Stomach (tissue), 9 donors: ENCODE measurements around the gene CDC5L. TPM values are rescaled to one million over a fixed set of nuclear protein-coding genes. Genes with fewer than 3 reads are reported as not detected.

ENCODE experiments used
- DNase-seq, 2 donors: peaks; one replicate each; pipeline versions ENCODE4 v3.0.0 to v3.0.0-alpha.2; 2013 to 2019
- H3K27ac ChIP-seq, 5 donors: fragments of 200-600 bp in 4 of 5; sonication (generic) in 4 of 5; one replicate each; pipeline ENCODE4 v1.5.1; 2013 to 2019; ENCODE audit warnings: mild to moderate bottlenecking in 1 of 5, moderate library complexity in 1 of 5
- H3K27me3 ChIP-seq, 3 donors: fragments of 200-600 bp; sonication (generic); one replicate each; pipeline ENCODE4 v1.5.1; 2017 to 2019; ENCODE audit warnings: mixed run types in 1 of 3
- H3K36me3 ChIP-seq, 4 donors: fragments of 200-600 bp; sonication (generic); 1 replicate in 3 of 4; 2 replicates in 1 of 4; pipeline ENCODE4 v1.5.1; 2016 to 2019
- H3K4me1 ChIP-seq, 4 donors: fragments of 200-600 bp; sonication (generic); one replicate each; pipeline ENCODE4 v1.5.1; 2016 to 2019
- H3K4me3 ChIP-seq, 4 donors: fragments of 200-600 bp; sonication (generic) in 3 of 4; one replicate each; pipeline ENCODE4 v1.5.1; 2016 to 2019; ENCODE audit warnings: mild to moderate bottlenecking in 1 of 4
- H3K9me3 ChIP-seq, 4 donors: fragments of 200-600 bp; sonication (generic); one replicate each; pipeline ENCODE4 v1.5.1; 2016 to 2019
- CTCF ChIP-seq, 7 experiments: fragments of 450-650 bp in 4 of 7; fragments of 200-600 bp in 3 of 7; sonication (generic) in 3 of 7; IDR thresholded peaks; one replicate each; pipeline ENCODE4 v1.5.1; 2016 to 2019; ENCODE audit warnings: antibody characterized with exemption in 7 of 7, control low read depth in 2 of 7, mild to moderate bottlenecking in 1 of 7
- EP300 ChIP-seq: sonication (generic); formaldehyde crosslinking; IDR thresholded peaks from one replicate; pipeline ENCODE4 v1.6.1; 2017; ENCODE audit warnings: antibody characterized with exemption
- POLR2A ChIP-seq, 4 donors: fragments of 450-650 bp; IDR thresholded peaks; one replicate each; pipeline ENCODE4 v1.6.1; 2016; ENCODE audit warnings: antibody characterized with exemption in 4 of 4, control low read depth in 2 of 4, mild to moderate bottlenecking in 1 of 4, moderate library complexity in 1 of 4
- POLR2AphosphoS5 ChIP-seq, 3 donors: sonication (generic); formaldehyde crosslinking; IDR thresholded peaks; one replicate each; pipeline ENCODE4 v1.6.1; 2016; ENCODE audit warnings: antibody characterized with exemption in 3 of 3
- WGBS, 5 donors: extraction: QIAGEN DNeasy Blood & Tissue Kit in 3 of 5; methylation state at CpG; one replicate each; pipeline versions ENCODE4 v1.1.5 to v1.1.7; 2013 to 2018; 5-methylcytosine and 5-hydroxymethylcytosine counted together
- intact Hi-C: fragments of 100-400 bp; cut with DNase I; formaldehyde crosslinking; loops from one replicate; pipeline ENCODE4 v1.15.1; 2023; ENCODE audit warnings: low total_unique reads
- polyA plus RNA-seq, 3 donors: library from polyadenylated mRNA; stranded (reverse); fragments of 200-250 nt; gene quantifications; one replicate each; pipeline ENCODE4 v1.2.3, GENCODE V29; 2013
- total RNA-seq, 5 donors: library from RNA; depleted of rRNA; stranded (reverse); fragments of >200 nt; gene quantifications; one replicate each; pipeline versions ENCODE4 v1.1.0 to v1.2.3, GENCODE V29; 2014 to 2016
- donor health status: healthy with polysubstance abuse.
- donor health status: Bipolar disorder and iron deficiency.
- donor health status: healthy.

Gene CDC5L
- total and polyA plus RNA-seq, 8 donors, result 4.9 to 29.2 (median 8.2) TPM

DNA sequence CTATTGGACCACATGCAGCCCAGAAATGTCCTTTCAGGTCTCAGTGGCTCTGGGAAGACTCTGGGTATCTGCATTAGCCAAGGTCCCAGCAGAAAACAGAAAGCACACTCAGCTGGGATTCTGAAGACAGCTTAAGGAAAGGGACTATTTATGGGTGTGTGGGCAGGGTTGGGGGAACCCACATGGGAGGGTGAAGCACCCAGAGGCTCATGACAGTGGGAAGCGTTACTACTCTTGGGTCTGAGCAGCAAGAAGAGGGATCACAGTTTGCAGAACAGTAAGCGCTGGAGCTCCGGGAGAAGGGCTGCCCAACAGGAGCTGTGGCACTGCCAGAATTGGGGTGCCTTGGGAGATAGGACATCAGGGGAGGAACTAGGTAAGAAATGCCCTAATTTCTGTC, 12.4 kb upstream of the CDC5L start:
- H3K4me3 ChIP-seq, result no peak overlapping the region
- no peaks in the 10 kb centered on the region for H3K9me3 ChIP-seq
- TF ChIP-seq POLR2A (IDR thresholded peaks at IDR 0.05), result no peak
- TF ChIP-seq CTCF (IDR thresholded peaks at IDR 0.05), result no peak
- TF ChIP-seq EP300, result no peak
- TF ChIP-seq POLR2AphosphoS5 (IDR thresholded peaks at IDR 0.05), result no peak
- no peaks in the 10 kb centered on the region for H3K4me1 ChIP-seq
- no peaks in the 10 kb centered on the region for H3K36me3 ChIP-seq
- no peak for DNase-seq
- intact Hi-C loops, result no loop called here
- 86 to 91% (median 89%) methylated on average over 3 of the region's 3 CpGs for WGBS, 5 donors
- H3K27ac ChIP-seq, result no peak overlapping the region
- H3K27me3 ChIP-seq, result peaks cover 0 to 11% (median 0%) of the 10 kb centered on the region in 3 donors

- no peak for DNase-seq
- intact Hi-C loops, result no loop called here
- 78 to 96% (median 92%) methylated on average over 3 of the region's 3 CpGs for WGBS, 5 donors
Measured at GRCh38 chr6:44377484-44377883, 10.0 kb upstream of the CDC5L start.

DNA sequence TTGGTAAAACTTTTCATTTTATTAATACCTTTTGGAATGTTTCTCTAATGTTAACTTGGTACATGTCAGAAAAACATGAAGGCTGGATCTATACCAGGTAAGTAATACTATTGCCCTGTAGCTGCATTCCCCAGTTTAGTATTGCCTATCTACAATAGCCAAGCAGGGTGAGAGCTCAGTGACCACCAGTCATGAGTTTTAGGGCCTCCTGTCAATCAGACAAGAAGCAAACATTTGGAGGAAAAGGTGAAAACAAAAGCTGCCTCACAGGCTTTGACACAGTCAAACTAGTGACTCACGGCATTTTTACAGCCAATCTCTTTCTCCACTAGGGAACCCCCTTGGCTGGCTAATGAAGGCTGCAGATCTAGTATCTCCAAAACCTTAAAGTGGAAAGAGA, 9.5 kb upstream of the CDC5L start:
- intact Hi-C loops, result no loop called here

More at GRCh38 chr6:44377484-44377883, 10.0 kb upstream of the CDC5L start:
- no peaks in the 10 kb centered on the region for H3K36me3 ChIP-seq
- H3K27me3 ChIP-seq, result peaks cover 0 to 11% (median 0%) of the 10 kb centered on the region in 3 donors
- no peak overlapping the region for H3K27ac ChIP-seq
- H3K9me3 ChIP-seq, result no peaks in the 10 kb centered on the region
- no peaks in the 10 kb centered on the region for H3K4me1 ChIP-seq
- no peak overlapping the region for H3K4me3 ChIP-seq
- TF ChIP-seq CTCF (IDR thresholded peaks at IDR 0.05) (no peak), POLR2A (IDR thresholded peaks at IDR 0.05) (no peak), EP300 (no peak), POLR2AphosphoS5 (IDR thresholded peaks at IDR 0.05) (no peak)

DNA sequence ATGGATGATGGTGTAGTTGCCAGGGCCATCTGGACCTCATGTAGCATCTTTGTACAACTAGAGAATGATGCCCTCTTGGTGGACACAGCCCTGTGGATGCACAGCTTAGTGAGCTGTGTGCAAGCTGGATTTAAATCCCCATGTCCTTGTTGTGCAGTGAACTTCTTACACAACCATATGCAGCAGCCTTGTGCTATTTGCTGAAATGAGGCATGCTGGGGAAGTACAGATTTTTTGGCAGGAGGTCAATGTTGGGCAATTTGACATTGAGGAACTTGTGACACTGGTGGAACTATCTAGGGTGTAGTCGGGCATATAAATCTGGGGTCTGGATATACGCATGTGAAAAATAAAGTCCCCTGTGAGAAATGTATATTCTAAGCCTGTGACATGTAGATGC, 5.8 kb upstream of the CDC5L start:
- Histone ChIP-seq H3K36me3 (no peaks in the 10 kb centered on the region), H3K9me3 (no peaks in the 10 kb centered on the region), H3K4me1 (peaks cover 6 to 10% (median 10%) of the 10 kb centered on the region in 4 donors), H3K4me3 (no peak overlapping the region), H3K27me3 (no peaks in the 10 kb centered on the region), H3K27ac (no peak overlapping the region)
- peak in 1 of 2 donors; percentile 31 for DNase-seq
- TF ChIP-seq CTCF (IDR thresholded peaks at IDR 0.05) (no peak), POLR2AphosphoS5 (IDR thresholded peaks at IDR 0.05) (no peak), EP300 (no peak), POLR2A (IDR thresholded peaks at IDR 0.05) (no peak)
- intact Hi-C loops, result no loop called here
- WGBS, 5 donors, result 49 to 82% (median 79%) methylated on average over 2 of the region's 2 CpGs

More for the DNA sequence above, 9.5 kb upstream of the CDC5L start:
- Histone ChIP-seq H3K4me3 (no peak overlapping the region), H3K36me3 (no peaks in the 10 kb centered on the region), H3K27me3 (peaks cover 0 to 11% (median 0%) of the 10 kb centered on the region in 3 donors), H3K9me3 (no peaks in the 10 kb centered on the region), H3K4me1 (no peaks in the 10 kb centered on the region), H3K27ac (no peak overlapping the region)
- WGBS, 5 donors, result 36 to 45% (median 43%) methylated on average over 1 of the region's 1 CpG
- TF ChIP-seq POLR2A (IDR thresholded peaks at IDR 0.05) (no peak), POLR2AphosphoS5 (IDR thresholded peaks at IDR 0.05) (no peak), CTCF (IDR thresholded peaks at IDR 0.05) (no peak), EP300 (no peak)
- DNase-seq, result no peak
